ENCODE data around the gene RAB40C. TPM values are rescaled to one million over a fixed set of nuclear protein-coding genes. Genes with fewer than 3 reads are reported as not detected.

The RAB40C gene
- total RNA-seq, 1 experiment from 2014 or later: 17.7 TPM

GRCh38 chr16:557463-558297 is 32.2 kb upstream of the RAB40C start:
- ChIA-PET CTCF (no interaction called here), POLR2A (interaction anchor here (0.6 kb wide), 1 partner anchor 470 kb away, joined by 3 read pairs; no protein-coding TSS in a partner anchor)
- H3K4me3 Mint-ChIP-seq (ENCODE audit: unreplicated experiment): no peak overlapping the region

GRCh38 chr16:558298-559020 is 31.4 kb upstream of the RAB40C start:
- POLR2A ChIA-PET: interaction anchor here (0.6 kb wide), 1 partner anchor 470 kb away, joined by 3 read pairs; no protein-coding TSS in a partner anchor

More at GRCh38 chr16:557463-558297, 32.2 kb upstream of the RAB40C start:
- H3K27ac Mint-ChIP-seq (ENCODE audit: low read depth, unreplicated experiment): no peak overlapping the region
- H3K9me3 Mint-ChIP-seq (ENCODE audit: unreplicated experiment): no peaks in the 10 kb centered on the region
- intact Hi-C loops (cut with micrococcal nuclease): no loop called here
- BruUV-seq (replicated peaks): no TSS peak
- H3K36me3 Mint-ChIP-seq (ENCODE audit: insufficient read depth, unreplicated experiment): no peaks in the 10 kb centered on the region
- no peak for DNase-seq (ENCODE audit: unreplicated experiment)
- H3K27me3 Mint-ChIP-seq (ENCODE audit: insufficient read depth, unreplicated experiment): no peaks in the 10 kb centered on the region
- no peaks in the 10 kb centered on the region for H3K4me1 Mint-ChIP-seq (ENCODE audit: insufficient read depth, unreplicated experiment)
- TF ChIP-seq CTCF (IDR thresholded peaks at IDR 0.05; ENCODE audit: unreplicated experiment): no peak

GRCh38 chr16:559021-559380 is 30.9 kb upstream of the RAB40C start:
- CTCF ChIA-PET: interaction anchor here (0.6 to 0.7 kb wide), 2 partner anchors 9 to 124 kb away, joined by 3 read pairs; no protein-coding TSS in a partner anchor
- no TSS peak for BruUV-seq (replicated peaks)
- no peaks in the 10 kb centered on the region for H3K4me1 Mint-ChIP-seq (ENCODE audit: insufficient read depth, unreplicated experiment)

More at GRCh38 chr16:558298-559020, 31.4 kb upstream of the RAB40C start:
- DNase-seq (ENCODE audit: unreplicated experiment): no peak
- CTCF ChIA-PET: interaction anchor here (0.6 kb wide), 1 partner anchor 123 kb away, joined by 3 read pairs; no protein-coding TSS in a partner anchor
- H3K36me3 Mint-ChIP-seq (ENCODE audit: insufficient read depth, unreplicated experiment): no peaks in the 10 kb centered on the region
- H3K27me3 Mint-ChIP-seq (ENCODE audit: insufficient read depth, unreplicated experiment): no peaks in the 10 kb centered on the region
- no peak overlapping the region for H3K4me3 Mint-ChIP-seq (ENCODE audit: unreplicated experiment)
- H3K4me1 Mint-ChIP-seq (ENCODE audit: insufficient read depth, unreplicated experiment): no peaks in the 10 kb centered on the region
- H3K27ac Mint-ChIP-seq (ENCODE audit: low read depth, unreplicated experiment): no peak overlapping the region
- intact Hi-C loops (cut with micrococcal nuclease): no loop called here
- BruUV-seq (replicated peaks): no TSS peak
- no peaks in the 10 kb centered on the region for H3K9me3 Mint-ChIP-seq (ENCODE audit: unreplicated experiment)
- no peak for TF ChIP-seq CTCF (IDR thresholded peaks at IDR 0.05; ENCODE audit: unreplicated experiment)

More at GRCh38 chr16:559021-559380, 30.9 kb upstream of the RAB40C start:
- Mint-ChIP-seq H3K9me3 (ENCODE audit: unreplicated experiment) (no peaks in the 10 kb centered on the region), H3K27me3 (ENCODE audit: insufficient read depth, unreplicated experiment) (no peaks in the 10 kb centered on the region), H3K27ac (ENCODE audit: low read depth, unreplicated experiment) (no peak overlapping the region), H3K4me3 (ENCODE audit: unreplicated experiment) (no peak overlapping the region), H3K36me3 (ENCODE audit: insufficient read depth, unreplicated experiment) (no peaks in the 10 kb centered on the region)
- intact Hi-C loops (cut with micrococcal nuclease): no loop called here
- TF ChIP-seq CTCF (IDR thresholded peaks at IDR 0.05; ENCODE audit: unreplicated experiment): no peak
- POLR2A ChIA-PET: no interaction called here
- no peak for DNase-seq (ENCODE audit: unreplicated experiment)

Data from MCF 10A (cell line).